GM12878 (cell line): ENCODE data around the gene PACS1. TPM values are rescaled to one million over a fixed set of nuclear protein-coding genes. Genes with fewer than 3 reads are reported as not detected.
A peak's percentile ranks its signal among the peaks of the same experiment; 100 is the strongest.

Source experiments
- NFIC ChIP-seq: IDR thresholded peaks from 2 replicates; pipeline ENCODE4 v1.6.1; 2012; ENCODE audit warnings: low read depth, mild to moderate bottlenecking, inconsistent platforms, low read length, moderate library complexity
- NFXL1 ChIP-seq: fragments of 450-650 bp; IDR thresholded peaks from 2 replicates; pipeline ENCODE4 v1.6.1; 2017; ENCODE audit warnings: antibody characterized with exemption, mild to moderate bottlenecking, borderline replicate concordance
- NR2C1 ChIP-seq: fragments of 450-650 bp; IDR thresholded peaks from 2 replicates; pipeline ENCODE4 v1.6.1; 2017; ENCODE audit warnings: antibody characterized with exemption, mild to moderate bottlenecking, moderate library complexity
- NR2C2 ChIP-seq: IDR thresholded peaks from 2 replicates; pipeline ENCODE4 v1.6.1; 2011; ENCODE audit warnings: borderline replicate concordance, low read depth; ENCODE audit not compliant: control insufficient read depth, insufficient read length
- RELA ChIP-seq: fragments of 450-650 bp; IDR thresholded peaks from 2 replicates; pipeline ENCODE4 v1.8.0; 2014; ENCODE audit warnings: borderline replicate concordance; ENCODE audit not compliant: partially characterized antibody
- RFX5 ChIP-seq: IDR thresholded peaks from 2 replicates; pipeline ENCODE4 v1.6.1; 2011; ENCODE audit warnings: low read depth, low read length, improper control_type of control experiment
- ZNF274 ChIP-seq: IDR thresholded peaks from one replicate; pipeline ENCODE4 v1.8.0; 2011; ENCODE audit not compliant: insufficient read length, insufficient read depth
- polyA plus RNA-seq, 11 experiments: library from polyadenylated mRNA; depleted of rRNA in 4 of 11; unstranded in 6 of 11; stranded (reverse) in 5 of 11; fragments of >200 nt; fragmentation: Nextera tagmentation in 4 of 11; fragmentation: Illumina TruSeq in 1 of 11; extraction: Ambion mirVana in 4 of 11; extraction: Trizol in 1 of 11; gene quantifications; 1 replicate in 1 of 11; 2 replicates in 10 of 11; pipeline versions ENCODE4 v1.2.1 to v1.2.3, GENCODE V29; 2011 to 2016; ENCODE audit warnings: inconsistent platforms in 2 of 11, missing spikeins in 2 of 11, low read depth in 1 of 11
- total RNA-seq, 4 experiments: library from RNA; depleted of rRNA in 3 of 4; stranded (reverse); fragments of >200 nt in 3 of 4; fragmentation: Illumina TruSeq in 1 of 4; extraction: Trizol in 1 of 4; gene quantifications; 2 replicates each; pipeline versions ENCODE4 v1.2.1 to v1.2.3, GENCODE V29; 2013 to 2021
- TF ChIP-seq, protein P1 (sequence below): fragments of 450-650 bp; IDR thresholded peaks from 2 replicates; pipeline ENCODE4 v1.6.1; 2017; ENCODE audit warnings: mild to moderate bottlenecking, moderate library complexity

PACS1 gene
- total and polyA plus RNA-seq, 10 of the 15 experiments (the other 5 are each of a cell fraction or from before 2014, with no cell fraction given) = 1.1 to 74.3 (median 17.9) TPM

DNA sequence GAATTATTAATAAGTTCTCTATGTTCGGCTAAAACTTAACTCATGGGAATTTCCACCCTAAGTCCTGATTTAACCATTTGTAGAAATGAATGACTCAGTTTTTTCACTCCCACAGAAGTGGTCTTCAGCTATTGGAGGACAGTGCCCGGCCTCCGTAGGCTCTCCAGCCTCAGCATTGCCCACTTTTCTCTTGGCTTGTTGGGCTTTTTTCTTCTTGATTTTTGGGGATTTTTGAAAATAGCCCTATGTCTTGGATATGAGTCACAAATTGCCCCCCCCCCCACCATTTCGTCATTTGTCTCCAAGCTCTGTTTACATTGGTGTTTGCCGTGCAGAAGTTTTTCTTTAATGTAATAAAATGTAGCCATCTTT is 66.7 kb downstream of the PACS1 start (continued):
- TF ChIP-seq, protein P1, sequence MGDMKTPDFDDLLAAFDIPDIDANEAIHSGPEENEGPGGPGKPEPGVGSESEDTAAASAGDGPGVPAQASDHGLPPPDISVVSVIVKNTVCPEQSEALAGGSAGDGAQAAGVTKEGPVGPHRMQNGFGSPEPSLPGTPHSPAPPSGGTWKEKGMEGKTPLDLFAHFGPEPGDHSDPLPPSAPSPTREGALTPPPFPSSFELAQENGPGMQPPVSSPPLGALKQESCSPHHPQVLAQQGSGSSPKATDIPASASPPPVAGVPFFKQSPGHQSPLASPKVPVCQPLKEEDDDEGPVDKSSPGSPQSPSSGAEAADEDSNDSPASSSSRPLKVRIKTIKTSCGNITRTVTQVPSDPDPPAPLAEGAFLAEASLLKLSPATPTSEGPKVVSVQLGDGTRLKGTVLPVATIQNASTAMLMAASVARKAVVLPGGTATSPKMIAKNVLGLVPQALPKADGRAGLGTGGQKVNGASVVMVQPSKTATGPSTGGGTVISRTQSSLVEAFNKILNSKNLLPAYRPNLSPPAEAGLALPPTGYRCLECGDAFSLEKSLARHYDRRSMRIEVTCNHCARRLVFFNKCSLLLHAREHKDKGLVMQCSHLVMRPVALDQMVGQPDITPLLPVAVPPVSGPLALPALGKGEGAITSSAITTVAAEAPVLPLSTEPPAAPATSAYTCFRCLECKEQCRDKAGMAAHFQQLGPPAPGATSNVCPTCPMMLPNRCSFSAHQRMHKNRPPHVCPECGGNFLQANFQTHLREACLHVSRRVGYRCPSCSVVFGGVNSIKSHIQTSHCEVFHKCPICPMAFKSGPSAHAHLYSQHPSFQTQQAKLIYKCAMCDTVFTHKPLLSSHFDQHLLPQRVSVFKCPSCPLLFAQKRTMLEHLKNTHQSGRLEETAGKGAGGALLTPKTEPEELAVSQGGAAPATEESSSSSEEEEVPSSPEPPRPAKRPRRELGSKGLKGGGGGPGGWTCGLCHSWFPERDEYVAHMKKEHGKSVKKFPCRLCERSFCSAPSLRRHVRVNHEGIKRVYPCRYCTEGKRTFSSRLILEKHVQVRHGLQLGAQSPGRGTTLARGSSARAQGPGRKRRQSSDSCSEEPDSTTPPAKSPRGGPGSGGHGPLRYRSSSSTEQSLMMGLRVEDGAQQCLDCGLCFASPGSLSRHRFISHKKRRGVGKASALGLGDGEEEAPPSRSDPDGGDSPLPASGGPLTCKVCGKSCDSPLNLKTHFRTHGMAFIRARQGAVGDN = no peak
- TF ChIP-seq RFX5 (peak; percentile 91), ZNF274 (no peak), NFXL1 (no peak), NFIC (0 out of 2 replicates have a peak, but pooled peaks have one; percentile 49), NR2C1 (no peak), NR2C2 (no peak), RELA (peak; percentile 50)
